T-helper 22 cell (primary cell): ENCODE results near the gene BACH2.
"Not testable (repeated sequence)": the region's sequence is repeated elsewhere in the genome, so short reads cannot be mapped to it uniquely, and the experiment has no call there.

Experiments used
- DNase-seq: peaks from one replicate; pipeline ENCODE4 v3.0.0-alpha.2; 2020; ENCODE audit warnings: low read depth

Gene BACH2

GRCh38 chr6:90183587-90184333 is 112.9 kb downstream of the BACH2 start:
- no peak for DNase-seq

- no peak for DNase-seq
These were observed 116.1 kb downstream of the BACH2 start for GRCh38 chr6:90180526-90180925.

- DNase-seq = no peak
These were observed 117.2 kb downstream of the BACH2 start for GRCh38 chr6:90179190-90180169.

- DNase-seq = no peak
These were observed 118.2 kb downstream of the BACH2 start for GRCh38 chr6:90178384-90178855.

GRCh38 chr6:90177544-90178383 is 118.9 kb downstream of the BACH2 start:
- DNase-seq = no peak

GRCh38 chr6:90175627-90176538 is 120.8 kb downstream of the BACH2 start:
- no peak for DNase-seq

- no peak for DNase-seq
These were observed 123.2 kb downstream of the BACH2 start for GRCh38 chr6:90173262-90173925.

GRCh38 chr6:90170601-90171000 is 126.0 kb downstream of the BACH2 start:
- no peak for DNase-seq

GRCh38 chr6:90169374-90169773 is 127.3 kb downstream of the BACH2 start:
- DNase-seq = no peak

- no peak for DNase-seq
These were observed 127.9 kb downstream of the BACH2 start for GRCh38 chr6:90168693-90169131.

- no peak for DNase-seq
These were observed 128.9 kb downstream of the BACH2 start for GRCh38 chr6:90167514-90168379.

- DNase-seq = not testable (repeated sequence)
These were observed 130.3 kb downstream of the BACH2 start for GRCh38 chr6:90166155-90166924.

- DNase-seq = no peak
These were observed 133.8 kb downstream of the BACH2 start for GRCh38 chr6:90162648-90163387.

GRCh38 chr6:90160013-90160412 is 136.6 kb downstream of the BACH2 start:
- no peak for DNase-seq

- no peak for DNase-seq
These were observed 137.2 kb downstream of the BACH2 start for GRCh38 chr6:90159452-90159851.

GRCh38 chr6:90158936-90159335 is 137.7 kb downstream of the BACH2 start:
- no peak for DNase-seq

GRCh38 chr6:90157441-90157840 is 139.2 kb downstream of the BACH2 start:
- no peak for DNase-seq

- DNase-seq = no peak
These were observed 139.8 kb downstream of the BACH2 start for GRCh38 chr6:90156861-90157260.
